NCI-H82 treated with DMSO at 0.1 percent for 48 hours (cell line): ENCODE results near the gene CLCC1.
"Not testable (repeated sequence)": the region's sequence is repeated elsewhere in the genome, so short reads cannot be mapped to it uniquely, and the experiment has no call there.

Source experiments
- DNase-seq: peaks from one replicate; lab custom pipeline; 2025; ENCODE audit not compliant: unreplicated experiment; lab: John Stamatoyannopoulos, UW

CLCC1 gene, protein sequence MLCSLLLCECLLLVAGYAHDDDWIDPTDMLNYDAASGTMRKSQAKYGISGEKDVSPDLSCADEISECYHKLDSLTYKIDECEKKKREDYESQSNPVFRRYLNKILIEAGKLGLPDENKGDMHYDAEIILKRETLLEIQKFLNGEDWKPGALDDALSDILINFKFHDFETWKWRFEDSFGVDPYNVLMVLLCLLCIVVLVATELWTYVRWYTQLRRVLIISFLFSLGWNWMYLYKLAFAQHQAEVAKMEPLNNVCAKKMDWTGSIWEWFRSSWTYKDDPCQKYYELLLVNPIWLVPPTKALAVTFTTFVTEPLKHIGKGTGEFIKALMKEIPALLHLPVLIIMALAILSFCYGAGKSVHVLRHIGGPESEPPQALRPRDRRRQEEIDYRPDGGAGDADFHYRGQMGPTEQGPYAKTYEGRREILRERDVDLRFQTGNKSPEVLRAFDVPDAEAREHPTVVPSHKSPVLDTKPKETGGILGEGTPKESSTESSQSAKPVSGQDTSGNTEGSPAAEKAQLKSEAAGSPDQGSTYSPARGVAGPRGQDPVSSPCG

GRCh38 chr1:108963052-108963686, at the start of gene CLCC1:
TSS of gene CLCC1 (minus strand) at chr1:108963484. CDS start at chr1:108950437, 13,047 bp downstream.
- DNase-seq, result peak; percentile 78

DNA sequence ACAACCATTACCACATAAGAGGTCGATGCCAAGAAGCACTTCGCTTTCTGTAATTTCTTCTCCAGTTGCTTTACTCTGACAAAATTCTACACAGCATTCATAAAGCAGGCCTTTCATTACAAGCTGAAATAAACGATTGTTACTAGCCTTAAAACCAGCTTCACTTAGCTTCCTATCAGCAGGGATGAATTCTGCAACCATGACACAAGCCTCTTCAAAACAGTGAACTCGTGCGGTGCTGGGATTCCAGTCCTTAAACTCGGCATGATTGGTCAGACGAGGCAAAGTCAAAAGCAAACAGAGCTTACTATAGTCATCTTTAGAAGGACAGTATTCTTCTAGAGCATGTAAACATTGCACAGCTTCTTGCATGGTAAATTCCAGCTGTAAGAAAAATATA, 48.1 kb upstream of the CLCC1 start:
- no peak for DNase-seq

- DNase-seq, result not testable (repeated sequence)
These were observed 33.3 kb upstream of the CLCC1 start for GRCh38 chr1:108996622-108997021.

DNA sequence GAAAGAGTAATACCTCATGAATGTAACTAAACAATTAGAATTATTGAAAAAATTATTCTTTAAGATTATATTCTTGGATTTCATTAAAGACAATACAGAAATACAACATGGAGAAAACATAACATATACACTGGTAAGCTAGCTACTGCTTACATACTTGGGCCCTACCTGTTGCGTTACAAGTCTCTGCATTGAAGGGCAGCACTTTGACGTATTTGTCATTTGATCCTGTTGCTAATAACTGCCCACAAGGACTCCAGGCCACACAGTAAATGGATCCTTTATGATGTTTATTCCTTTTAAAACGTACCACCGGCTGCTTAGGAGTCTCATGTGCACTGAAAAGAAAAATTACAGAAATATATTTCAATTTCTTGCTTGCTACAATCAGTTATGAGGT, 19.8 kb upstream of the CLCC1 start:
- no peak for DNase-seq

GRCh38 chr1:108976658-108977057, 13.4 kb upstream of the CLCC1 start:
- no peak for DNase-seq

DNA sequence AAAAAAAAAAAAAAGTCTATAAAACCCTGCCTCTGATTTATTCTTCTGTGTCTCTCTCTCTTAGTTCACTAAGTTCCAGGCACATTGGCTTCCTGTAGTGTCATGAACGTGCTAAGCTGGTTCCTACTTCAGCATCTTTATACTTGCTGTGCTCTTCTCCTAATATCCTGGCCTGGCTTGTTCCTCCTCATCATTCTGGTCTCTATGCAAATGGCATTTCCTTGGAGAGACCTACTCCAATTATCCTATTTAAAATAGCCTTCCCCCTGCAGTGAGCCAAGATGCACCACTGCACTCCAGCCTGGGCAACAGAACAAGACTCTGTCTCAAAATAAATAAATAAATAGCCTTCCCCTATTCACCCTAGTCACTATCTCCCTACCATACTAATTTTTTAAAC, 9.7 kb upstream of the CLCC1 start:
- DNase-seq, result no peak

GRCh38 chr1:108969346-108969745, 6.1 kb upstream of the CLCC1 start:
- no peak for DNase-seq

GRCh38 chr1:108962681-108963051, 618 bp downstream of the CLCC1 start:
- no peak for DNase-seq

DNA sequence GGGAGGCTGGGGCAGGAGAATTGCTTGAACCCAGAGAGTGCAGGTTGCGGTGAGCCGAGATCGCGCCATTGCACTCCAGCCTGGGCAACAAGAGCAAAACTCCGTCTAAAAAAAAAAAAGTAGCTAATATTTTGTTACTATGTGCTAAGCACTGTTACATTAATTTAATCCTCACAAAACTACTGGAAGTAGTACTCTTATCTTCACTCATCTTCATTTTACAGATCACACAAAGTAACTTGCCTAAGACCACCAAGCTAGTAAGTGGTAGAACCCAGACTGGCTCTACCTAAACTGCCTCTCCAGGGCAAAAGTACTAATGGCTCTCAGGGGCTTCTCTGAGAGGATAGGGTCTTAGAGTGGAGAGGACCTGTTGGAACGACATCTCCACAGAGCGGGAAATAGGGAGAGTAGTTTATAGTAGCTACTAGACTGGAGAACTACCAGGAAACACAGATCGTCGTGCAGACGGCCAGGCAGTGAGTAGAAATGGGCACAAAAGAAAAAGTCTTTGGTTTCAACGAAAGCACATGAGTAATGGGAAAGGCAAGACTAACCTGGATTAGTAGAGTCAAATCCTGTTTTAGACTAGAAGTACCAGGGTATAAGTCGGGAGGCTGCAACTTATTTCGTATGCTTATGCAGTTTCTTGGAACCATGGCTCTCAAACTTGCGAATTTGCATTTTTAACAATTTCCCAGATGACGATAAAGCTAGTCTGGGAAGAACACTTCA, 1.4 kb downstream of the CLCC1 start:
- DNase-seq, result no peak

GRCh38 chr1:108961198-108961597, 2.1 kb downstream of the CLCC1 start:
- DNase-seq, result no peak

DNA sequence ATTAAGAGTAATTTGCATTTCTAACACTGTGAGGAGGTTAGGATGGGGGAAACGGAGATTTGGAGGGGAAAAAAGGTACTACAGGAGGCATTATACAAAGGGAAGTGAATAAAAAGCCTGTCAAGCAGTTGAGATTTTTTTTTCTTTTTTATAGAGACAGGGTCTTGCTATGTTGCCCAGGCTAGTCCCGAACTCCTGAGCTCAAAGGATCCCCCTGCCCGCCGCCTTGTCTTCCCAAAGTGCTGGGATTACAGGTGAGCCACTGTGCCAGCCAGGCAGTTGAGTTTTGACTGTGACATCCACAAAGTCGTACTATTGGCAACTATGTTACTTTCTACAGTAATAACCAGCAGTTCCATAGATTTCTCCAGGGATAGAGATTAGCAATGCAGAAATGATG, 2.6 kb downstream of the CLCC1 start:
- DNase-seq, result no peak

DNA sequence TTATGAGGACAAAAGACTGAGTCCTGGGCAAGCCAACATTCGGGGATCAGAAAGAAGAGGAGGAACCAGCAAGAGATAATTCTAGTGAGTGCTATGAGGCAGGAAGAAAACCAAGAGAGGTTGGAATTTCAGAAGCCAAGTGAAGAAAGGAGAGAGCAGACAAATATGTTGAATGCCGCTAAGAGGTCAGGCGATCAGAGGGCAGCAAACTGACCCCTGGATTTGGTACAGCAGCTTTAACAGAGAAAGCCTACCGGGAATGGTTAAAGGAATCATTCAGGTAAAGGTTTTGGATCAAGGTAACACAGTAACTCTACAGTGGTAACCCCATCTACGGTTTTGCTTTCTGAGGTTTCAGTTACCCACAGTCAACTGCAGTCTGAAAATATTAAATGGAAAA, 5.4 kb downstream of the CLCC1 start:
- DNase-seq, result no peak

DNA sequence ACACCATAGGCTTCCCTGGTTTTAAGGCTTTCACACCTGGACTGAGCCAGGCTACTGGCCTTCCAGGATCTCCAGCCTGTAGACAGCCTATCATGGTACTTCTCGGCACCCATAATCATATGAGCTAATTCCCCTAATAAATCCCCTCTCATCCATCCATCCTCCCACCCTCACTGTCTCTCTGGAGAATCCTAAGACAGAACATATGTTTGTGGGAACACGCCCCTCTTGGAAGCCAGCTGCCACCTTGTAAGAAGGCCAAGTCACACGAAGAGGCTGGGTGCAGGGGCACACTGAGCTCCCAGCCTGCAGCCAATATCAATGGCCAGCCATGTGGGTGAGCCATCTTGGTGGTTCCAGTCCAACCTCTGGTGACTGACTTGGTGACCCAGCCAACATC, 7.4 kb downstream of the CLCC1 start:
- peak; percentile 97 for DNase-seq

DNA sequence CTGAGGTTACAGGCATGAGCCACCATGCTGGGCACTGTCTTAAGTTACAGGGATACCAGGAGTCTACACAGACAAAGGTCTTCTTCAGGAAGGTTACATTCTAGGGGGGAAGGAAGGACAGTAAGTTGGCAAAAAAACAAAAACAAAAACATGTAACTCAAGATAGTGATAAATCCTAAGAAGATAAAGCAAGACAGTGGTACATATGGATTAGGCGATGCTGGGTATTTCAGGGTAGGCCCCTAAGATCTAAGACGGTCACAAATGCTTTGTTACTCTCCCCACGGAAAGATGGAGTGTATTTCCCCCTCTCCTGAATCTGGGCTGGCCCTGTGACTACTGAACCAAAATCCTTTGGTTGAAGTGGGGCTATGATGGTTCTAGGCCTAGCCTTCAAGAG, 8.2 kb downstream of the CLCC1 start:
- DNase-seq, result no peak

DNA sequence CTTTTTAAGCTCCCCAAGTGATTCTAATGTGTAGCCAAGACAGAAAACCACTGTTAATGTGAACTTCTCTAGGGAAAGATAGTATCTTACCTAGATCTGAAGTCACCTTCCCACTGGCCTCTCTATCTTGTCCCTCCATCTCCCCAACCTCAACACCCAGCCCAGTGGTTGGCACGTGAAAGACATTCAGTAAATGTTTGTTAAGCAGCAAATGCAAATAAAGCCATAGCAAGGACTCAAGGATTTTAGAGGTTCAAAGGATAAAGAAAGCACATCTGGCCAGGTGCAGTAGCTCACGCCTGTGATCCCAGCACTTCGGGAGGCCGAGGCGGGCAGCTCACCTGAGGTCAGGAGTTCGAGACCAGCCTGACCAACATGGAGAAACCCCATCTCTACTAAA, 9.8 kb downstream of the CLCC1 start:
- no peak for DNase-seq

GRCh38 chr1:108951242-108951641, 12.0 kb downstream of the CLCC1 start:
- no peak for DNase-seq

- DNase-seq, result no peak
These were observed 14.2 kb downstream of the CLCC1 start for GRCh38 chr1:108949044-108949443.

DNA sequence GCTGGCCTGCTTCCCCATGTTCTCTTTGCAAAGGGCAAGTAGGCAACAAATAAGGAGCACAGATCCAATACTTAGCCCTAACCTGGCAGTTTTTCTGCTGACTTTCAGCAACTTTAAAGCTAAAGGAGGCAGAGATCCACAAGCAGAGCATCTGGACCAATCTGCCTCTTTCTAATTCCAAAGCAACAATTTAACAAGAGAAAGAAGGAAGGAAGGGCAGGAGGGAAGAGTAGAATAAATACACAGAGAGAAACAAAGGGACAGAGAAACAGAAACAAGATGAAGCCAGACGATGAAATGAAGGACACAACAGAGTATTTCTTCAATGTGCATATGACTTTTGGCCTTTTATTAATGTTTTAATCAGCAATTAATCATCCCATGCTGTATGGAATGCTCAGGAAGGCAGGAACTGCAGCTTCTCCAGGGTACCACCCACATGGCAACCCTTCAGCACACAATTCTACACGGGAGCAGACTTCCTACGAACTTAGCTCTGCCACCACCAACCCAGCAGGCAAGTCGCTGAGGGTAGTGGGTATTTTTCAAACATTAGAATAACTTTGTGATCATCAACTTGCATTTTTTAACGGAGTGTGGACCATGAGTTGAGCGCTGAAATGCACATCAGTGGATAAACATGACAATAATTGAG, 15.3 kb downstream of the CLCC1 start:
- DNase-seq, result no peak

GRCh38 chr1:108936170-108936569, 27.1 kb downstream of the CLCC1 start:
- no peak for DNase-seq

DNA sequence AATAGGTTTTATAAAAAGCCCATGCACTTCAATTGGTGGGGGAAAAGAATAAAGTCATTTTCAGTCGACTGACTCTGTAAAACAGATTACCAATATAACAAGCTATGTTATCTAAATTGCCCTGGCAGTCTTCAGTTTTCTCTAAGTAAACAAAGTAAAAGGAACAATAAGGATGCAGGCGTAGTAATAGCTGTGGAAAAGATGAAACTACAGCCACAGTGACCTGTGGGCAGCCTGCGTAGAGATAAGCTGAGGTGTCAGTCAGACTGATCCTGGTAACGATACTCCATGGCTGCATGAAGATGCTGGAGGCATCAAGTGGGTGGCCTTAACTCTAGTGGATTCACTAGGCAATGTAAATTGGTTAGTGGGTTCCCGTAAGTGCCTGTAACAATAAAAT, 29.3 kb downstream of the CLCC1 start:
- DNase-seq, result no peak

DNA sequence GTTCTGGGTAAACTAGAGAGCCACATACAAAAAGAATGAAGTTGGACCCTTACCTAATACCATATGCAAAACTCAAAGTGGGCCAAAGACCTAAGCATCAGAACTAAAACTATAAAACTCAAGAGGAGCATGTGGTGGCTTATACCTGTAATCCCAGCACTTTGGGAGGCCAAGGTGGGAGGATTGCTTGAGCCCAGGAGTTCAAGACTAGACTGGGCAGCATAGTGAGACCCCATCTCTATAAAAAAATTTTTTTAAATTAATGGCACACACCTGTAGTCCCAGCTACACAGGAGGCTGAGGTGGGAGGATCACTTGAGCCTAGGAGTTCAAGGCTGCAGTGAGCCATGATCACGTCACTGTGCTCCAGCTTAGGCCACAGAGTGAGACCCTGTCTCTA, 35.7 kb downstream of the CLCC1 start:
- not testable (repeated sequence) for DNase-seq
